DMS 273 (cell line): Measurements from ENCODE around the gene EMD.
A peak's percentile ranks its signal among the peaks of the same experiment; 100 is the strongest.
"Not testable (repeated sequence)": the region's sequence is repeated elsewhere in the genome, so short reads cannot be mapped to it uniquely, and the experiment has no call there.

Experiments
- DNase-seq: peaks from one replicate; lab custom pipeline; 2025; ENCODE audit not compliant: unreplicated experiment; lab: John Stamatoyannopoulos, UW

Gene EMD

DNA sequence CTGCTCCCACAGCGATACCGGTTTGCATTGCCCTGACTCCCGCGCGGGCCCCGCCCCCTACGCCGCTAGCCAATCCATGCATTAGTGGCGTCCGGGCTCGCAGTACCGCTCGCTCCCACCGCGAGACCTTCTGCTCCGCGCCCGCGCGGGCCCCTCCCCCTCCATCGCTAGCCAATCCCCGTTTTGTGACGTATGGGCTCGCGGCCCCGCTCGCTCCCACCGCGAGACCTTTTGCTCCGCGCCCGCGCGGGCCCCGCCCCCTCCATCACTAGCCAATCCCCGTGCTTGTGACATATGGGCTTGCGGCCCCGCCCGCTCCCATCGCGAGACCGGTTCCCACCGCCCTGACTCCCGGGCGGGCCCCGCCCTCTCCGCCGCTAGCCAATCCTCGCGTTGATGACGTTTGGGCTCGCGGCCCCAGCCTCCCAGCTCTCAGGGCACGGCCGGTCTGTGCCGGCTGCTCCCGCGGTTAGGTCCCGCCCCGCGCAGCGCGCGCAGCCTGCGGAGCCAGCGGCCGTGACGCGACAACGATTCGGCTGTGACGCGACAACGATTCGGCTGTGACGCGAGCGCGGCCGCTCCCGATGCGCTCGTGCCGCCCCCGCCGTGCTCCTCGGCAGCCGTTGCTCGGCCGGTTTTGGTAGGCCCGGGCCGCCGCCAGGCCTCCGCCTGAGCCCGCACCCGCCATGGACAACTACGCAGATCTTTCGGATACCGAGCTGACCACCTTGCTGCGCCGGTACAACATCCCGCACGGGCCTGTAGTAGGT lies at the start of gene EMD:
Gene EMD (plus strand): TSS at position 497 of the 770 bp plus-strand sequence. CDS start 190 bp downstream, at position 687.
- peak; percentile 100 for DNase-seq

DNA sequence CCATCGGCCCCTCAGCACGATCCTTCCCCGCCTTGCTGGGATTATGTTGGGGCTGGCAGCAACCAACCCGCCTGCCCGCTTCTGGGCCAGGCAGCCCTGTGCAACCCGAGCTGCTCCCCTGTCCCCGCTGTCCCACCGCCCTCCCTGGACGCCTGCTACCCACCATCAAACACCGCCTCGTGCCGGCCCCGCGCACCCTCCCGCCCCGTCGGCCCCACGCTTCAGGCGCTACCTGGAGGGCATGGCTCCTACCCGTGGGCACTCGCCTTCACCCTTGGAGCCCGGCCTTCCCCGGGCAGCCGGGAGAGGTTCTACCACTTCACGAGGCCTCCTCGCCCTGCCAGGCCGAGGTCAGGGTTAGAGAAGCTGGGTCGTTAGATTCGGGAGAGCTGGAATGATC lies 46.5 kb upstream of the EMD start:
- DNase-seq: no peak

DNA sequence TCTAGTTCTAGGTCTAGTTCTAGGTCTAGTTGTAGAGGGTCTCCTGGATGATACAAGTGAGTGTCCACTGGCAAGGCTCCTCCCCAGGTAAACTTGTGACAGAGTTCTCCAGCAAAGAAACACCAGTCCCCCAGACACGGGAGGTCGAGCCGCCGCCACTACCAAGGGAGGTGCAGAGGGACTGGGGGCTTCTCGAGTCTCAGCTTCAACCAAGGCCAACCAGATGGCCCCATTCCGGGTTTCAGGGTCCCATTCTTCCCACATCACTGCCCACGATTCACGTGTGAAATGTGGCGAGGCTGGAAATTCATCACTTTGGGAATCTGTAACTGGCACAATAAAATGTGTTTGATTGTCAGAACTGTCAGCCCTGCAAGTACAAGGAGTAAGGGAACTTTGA lies 46.0 kb upstream of the EMD start:
- DNase-seq: no peak

DNA sequence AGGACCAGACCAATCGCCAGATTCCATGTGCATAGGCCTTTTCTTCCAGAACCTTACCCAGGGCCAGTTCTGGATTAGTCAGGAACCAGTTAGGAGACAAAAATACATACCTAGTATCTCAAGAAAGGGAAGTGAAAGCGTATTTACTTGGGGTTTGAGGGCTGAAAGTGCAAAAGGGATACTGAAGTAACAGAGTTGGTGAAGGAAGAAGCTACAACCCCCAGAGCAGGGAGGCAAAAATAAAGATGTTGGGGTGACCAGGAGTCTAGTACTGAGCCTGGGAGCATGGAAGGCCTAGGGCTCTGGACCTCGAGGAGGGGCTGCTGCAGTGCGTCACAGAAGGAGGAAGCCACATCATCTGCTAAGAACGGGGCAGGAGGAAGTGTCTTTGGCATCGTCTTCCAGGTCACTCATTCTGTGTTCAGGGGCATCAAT lies 45.2 kb upstream of the EMD start:
- no peak for DNase-seq

DNA sequence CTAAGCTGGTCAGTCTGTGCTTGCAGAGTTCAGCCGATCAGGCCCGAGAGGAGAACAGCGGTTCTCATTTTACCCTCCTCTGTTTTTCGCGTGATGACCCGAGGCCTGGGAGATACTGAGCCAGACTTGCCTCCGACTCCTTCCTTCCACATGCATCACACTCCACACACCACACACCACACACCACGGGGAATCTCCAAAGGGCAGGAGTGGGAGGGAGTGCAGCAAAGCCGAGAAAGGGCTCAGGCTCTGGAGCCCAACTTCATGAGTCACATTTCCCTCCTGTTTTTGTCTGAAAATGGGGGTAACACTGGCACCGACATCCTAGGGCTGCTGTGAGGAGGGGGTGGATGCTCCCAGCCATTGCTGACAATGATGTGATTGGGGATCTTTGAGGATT lies 44.6 kb upstream of the EMD start:
- DNase-seq: no peak

DNA sequence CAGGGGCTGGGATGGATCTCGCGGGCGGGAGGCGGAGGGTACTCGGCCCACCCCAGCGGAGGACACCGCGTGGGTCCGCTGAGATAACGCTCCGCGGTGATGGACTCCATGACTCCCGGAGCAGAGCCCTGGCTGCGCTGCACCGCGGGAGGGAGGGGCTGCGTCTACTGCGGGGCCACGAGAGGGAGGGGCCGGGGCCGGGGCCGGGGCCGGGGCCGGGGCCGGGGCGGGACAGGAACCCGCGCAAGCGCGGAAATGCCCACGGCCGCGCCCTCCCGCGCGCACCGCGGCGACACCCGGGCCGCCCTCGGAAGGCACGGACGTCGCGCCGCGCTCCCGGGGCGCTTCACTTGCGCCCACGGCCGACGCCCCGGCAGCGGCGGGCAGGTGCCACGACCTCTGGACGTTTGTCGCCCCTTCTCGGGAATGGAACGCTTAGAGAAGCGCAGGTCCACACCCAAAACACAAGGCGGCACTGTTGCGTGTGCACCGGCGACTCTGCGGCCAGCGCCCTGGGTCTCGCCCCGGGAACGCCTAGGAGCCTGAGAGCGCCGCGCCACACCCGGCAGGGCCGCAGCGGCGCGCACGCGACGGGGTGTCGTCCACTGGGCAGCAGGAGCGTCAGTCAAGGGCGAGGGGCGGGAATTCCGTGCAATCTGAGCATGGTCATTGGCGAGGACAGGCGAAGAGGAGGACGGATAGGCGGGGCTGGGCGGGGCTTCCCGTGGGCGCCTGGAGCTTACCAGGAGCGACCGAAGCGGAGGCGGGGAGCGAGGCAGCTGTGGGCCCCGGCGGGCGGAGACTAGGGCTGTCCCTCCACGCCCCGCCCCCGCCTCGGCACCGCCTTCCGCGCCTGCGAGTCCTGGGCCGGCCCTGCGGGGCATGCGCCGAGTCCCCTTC lies 37.4 kb upstream of the EMD start:
- DNase-seq: not testable (repeated sequence)

DNA sequence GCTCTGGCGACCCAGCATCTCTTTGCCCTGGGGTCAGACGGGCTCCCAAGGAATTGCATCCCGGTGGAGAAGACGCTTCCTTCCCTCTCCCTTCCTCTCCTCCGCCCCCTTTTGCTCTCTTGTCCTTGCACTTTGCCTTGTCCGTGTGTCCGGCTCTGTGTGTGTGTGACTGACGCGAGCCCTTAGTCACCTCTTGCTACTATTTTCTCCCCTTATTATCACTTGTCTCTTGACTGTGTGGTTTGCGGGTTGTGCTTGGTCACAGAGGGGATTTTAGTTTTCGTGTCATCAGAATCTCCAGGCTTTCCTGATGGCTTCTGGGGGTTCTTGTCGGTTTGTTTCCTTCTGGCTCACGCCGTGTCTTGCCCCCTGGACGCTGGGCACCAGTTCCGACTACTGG lies 36.0 kb upstream of the EMD start:
- DNase-seq: not testable (repeated sequence)

DNA sequence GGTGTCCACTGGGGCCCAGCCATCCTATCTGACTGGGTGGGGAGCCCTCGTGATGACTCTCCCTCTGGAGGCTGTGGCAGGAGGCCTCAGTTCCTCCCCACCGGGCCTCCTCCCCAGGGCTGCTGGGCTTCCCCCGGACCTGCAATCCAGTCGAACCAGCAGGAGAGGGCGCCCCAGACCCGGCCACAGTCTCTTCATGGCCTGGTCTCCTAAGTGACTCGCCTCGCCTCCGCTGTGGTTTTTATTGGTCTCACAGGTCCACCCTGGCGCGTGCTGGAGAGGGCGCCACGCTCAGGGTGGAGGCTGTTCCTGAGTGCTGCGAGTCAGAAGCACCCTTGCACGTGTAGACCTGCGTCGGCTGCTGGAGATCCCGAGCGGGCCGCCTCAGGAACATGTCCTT lies 35.5 kb upstream of the EMD start:
- DNase-seq: not testable (repeated sequence)

DNA sequence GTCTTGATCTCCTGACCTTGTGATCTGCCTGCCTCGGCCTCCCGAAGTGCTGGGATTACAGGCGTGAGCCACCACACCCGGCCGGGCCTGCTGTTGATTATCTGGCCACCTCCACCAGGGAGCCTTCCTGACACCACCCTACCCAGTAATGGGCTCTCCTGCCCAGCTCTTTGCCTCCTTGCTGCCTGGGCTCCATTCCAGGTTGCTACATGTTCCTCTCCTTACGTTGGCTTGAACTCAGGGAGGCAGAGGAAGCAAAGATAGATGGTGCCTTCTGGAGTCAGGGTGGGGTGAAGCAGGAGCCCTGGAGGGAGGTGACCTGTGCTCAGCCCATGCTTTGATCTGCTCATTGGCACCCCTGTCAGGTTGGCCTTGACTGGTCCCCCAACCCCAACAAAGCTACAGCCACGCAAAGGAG lies 31.0 kb upstream of the EMD start:
- peak; percentile 32 for DNase-seq

DNA sequence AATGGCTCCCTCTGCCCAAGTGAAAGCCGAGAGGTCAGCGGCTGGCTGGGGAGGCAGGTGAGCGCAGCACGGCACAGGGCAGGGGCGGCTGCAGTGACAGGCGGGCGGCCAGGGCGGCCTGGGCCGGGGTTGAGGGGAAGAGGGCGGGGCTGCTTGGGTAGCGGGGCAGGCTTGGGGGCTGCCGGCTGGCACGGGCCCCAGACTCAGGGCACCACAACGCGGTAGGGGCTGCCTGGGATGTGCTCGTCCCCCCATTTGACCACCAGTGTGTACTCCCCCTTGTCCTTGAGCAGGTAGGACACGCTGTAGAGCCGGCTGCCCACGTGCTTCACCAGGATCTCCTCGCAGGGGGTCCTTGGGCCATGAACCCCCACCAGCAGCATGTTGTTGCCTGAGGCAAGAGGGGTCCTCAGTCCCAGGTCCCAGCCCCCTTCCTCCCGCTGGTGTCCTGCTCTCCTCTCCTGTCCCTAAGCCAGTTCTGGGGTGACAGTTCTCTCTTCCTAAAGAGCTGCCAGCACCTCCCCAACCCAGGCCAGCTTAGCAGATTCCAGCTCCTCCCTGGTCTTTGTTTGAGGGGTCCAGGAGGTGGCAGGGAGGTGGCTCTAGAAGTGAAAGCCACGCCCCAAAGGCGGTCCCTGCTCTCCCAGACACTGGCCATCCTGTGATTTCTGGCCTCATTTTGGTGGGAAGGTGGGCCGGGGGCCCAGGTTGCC lies 30.3 kb upstream of the EMD start:
- DNase-seq: no peak

DNA sequence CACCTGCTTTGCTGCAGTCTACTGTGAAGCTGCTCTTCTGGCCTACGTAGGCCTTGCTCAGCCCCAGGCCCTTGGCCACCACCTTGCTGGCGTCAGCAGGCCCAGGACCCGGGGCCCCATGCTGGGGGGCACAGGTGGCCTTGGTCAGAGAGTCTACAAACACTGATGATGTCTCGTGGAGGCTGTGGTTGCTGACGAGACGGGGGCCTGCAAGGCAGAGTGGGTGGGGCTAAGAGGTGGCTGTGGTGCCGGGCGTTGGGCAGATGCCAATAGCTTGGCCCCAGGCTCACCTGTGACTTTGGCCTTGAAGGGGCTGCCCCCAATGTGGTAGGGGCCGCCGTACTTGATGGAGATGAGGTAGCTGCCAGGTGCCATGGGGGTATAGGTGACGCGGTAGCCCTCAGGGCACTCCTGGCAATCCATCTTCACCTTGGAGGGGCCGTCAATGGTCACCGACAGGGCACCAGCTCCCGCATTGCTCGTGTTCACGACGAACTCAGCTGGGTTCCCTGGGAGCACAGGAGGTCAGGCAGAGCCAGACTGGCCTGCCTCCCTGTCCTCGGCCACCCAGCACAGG lies 29.6 kb upstream of the EMD start:
- no peak for DNase-seq

DNA sequence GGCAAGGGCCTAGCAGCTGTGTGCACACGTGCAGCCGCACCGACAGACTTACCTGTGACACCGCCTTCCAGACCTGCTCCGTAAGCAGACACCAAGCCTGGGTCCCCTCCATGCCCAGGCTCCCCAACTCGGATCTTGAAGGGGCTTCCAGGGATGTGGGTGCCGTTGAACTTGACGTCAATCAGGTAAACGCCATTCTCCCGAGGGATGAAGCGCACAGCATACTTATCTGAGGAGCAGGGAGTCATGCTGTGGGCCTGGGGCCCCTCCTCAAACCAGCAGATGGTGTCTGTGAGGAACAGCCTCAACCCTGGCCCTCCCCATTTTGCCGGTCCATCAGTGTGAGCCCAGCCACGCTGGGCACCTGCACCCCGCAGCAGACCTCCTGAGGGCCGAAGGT lies 29.1 kb upstream of the EMD start:
- no peak for DNase-seq

DNA sequence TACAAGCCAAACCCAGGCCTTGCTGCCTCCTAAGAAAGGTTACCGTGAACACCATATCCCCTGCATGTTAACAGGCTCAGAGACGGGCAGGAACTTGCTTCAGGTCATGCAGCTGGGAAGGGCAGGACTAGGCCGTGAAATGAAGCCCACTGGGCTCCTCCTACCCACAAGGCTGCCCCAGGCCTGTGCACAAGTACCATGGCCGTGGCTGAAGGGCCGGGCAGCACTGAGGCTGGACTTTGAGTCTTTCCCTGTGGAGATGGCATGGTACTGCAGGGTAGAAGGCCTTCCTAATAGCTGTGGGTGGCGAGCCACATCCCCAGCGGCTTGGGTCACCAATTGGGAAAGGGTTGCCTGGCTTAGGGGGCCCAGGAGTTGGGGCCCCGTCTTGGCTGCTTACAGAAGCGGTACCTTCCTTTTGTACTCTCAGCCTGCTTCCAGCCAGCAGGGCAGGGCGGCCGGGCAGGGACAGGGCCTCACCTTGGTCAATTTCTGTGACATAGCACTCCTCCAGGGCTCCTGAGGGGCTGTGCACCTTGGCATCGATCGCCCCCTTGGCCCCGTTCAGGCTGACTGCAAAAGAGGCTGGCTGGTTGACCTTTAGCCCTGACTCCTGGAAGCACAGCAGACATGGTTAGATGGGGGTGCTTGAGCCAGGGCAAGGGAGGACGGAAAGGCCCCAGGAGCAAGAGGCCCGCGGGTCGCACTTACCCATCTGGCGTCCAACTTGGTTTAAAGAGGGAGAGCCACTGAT lies 28.5 kb upstream of the EMD start:
- DNase-seq: no peak

DNA sequence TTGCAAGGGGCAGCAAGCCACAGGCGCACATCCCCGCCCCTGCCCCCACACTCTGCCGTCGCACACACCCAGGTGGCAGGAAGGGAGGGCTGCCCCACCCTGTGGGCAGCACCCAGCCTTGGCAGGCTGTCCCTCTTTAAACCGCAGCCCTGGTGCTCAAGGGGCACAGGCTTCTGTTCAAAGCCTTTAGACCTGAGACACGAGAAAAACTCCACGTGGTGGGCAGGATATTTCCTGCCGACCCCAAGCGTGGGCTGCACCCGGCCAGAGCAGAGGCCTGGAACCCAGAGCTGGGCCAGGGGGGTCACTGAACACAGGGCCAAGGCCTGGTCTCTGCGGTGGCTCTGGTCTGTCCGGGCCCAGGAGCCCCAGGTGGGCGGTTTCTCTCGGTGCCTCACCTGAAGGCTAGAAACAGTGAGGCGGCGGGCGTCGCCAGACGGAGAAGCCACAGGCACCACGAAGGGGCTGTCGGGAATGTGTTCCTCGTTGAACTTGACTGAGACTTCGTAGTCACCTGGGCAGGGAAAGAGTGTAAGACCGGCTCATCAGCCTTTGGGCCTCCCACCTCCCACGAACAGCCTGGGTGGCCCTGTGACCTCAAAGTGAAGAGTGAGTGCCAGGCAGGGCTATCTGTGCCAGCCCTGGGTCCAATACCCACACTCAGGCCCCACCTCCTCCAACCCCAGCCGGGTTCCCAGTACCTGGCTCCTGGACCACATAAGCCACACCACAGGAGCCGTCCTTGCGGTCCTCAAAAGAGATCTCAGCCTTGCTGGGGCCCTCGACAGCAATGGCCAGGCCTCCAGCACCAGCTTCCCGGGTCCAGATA lies 27.7 kb upstream of the EMD start:
- no peak for DNase-seq

DNA sequence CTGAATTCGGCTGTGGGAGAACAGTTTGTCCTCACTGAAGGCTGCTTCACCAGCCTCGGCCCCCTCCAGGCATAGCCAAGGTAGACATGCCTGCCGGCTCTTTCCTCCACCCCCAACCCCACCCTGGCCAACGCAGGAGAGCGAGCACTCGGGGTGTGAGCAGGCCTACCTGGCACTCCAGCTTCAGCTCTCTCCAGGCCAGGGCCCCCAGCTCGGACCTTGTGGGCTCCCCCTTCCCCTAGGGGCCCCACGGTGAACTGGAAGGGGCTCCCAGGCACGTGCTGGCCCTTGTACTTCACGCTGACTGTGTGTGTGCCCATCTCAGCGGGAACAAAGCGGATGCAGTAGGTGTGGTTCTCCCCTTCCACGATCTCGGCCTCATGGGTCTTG lies 27.1 kb upstream of the EMD start:
- no peak for DNase-seq

DNA sequence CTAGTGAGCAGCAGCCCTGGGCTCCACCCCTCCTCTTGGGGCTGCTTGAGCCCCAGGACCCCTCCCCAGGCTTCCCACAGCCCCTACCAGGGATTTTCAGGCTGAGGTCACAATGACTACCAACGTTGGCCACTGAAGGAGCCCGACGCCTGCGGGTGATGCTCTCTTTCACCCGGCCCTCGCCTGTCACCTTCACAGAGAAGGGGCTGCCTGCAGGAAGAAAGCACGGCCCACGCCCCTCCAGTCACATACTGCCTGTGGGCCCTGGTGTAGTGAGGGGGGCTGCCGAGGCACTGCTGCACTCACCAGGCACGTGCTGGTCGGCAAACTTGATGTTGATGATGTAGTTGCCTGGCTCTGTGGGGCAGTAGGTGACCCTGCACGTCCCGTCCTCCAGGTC lies 26.6 kb upstream of the EMD start:
- DNase-seq: no peak

DNA sequence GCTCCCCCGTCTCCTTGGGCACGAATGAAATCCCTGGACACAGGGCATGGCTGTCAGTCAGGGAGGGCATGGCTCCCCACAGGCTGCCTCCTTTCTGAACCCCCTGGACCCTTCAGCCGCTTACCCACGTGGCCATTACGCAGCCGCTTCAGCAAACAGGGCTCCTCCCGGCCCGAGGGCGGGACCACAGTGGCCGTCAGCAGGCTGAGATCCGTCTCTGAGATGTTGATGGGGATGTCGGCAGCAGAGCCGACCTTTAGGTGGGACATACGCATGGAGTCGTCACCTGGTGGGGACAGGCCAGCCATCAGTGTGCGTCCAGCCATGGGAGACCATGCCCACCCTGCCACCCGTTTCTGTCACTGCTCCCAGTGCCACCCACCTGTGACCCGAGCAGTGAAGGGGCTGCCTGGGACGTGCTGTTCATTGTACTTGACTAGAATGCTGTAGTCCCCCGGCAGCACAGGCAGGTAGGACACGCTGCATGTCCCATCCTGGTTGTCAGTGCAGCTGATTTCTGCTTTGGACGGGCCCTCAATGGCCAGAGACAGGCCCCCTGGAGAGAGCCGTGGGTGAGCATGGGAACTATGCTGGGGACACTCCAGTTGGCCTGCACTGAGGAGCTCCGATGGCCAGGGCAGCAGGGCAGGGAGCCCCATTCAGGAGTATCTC lies 25.8 kb upstream of the EMD start:
- DNase-seq: no peak

DNA sequence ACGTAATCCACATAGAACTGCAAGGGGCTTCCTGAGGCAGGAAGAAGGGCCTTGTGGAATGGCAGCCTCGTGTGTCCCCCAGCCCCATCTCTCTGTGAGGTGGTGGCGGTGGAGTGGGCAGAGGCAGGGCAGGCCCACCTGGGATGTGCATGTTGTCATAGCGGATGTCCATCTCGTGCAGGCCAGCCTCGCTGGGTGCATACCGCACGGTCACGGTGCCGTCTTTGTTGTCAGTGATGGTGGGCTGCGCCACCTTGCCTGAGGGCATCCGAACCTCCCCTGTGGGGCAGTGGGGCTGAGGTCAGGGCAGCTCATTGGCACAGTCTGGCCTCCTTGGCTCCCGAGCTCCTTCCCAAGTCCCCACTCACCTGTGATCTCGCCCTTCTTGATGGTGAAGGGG lies 25.1 kb upstream of the EMD start:
- no peak for DNase-seq

DNA sequence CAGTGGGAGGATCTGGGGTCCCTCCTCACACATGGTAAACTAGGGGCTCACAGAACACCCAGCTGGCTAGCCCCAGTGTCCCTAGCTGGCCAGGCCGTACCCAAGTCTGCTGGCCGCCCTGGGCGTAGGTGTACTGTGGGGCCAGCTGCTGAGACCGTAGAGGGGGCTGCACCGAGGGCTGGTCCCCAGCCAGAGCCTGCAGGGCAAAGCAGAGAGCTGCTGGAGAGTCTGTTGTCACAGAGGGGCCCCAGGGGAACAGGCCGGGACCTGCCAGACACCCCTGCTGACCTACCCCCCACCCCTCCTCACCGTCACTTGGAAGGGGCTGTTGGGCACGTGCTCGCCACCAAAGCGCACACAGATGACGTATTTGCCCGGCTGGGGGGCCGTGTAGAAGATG lies 24.6 kb upstream of the EMD start:
- no peak for DNase-seq
